Measurements from ENCODE around the gene AP1S3. TPM values are rescaled to one million over a fixed set of nuclear protein-coding genes. Genes with fewer than 3 reads are reported as not detected.

AP1S3 gene
- total RNA-seq, 4 donors from 2014 or later = 0.23 to 4.6 (median 0.54) TPM; not detected in 1

- no peaks in the 10 kb centered on the region for H3K4me1 ChIP-seq
- WGBS, 2 donors (ENCODE audit: low coverage in 1 of 2) = 70 to 81% methylated on average over 5 of the region's 5 CpGs
- ATAC-seq = no peak
- H3K4me3 ChIP-seq = no peak overlapping the region
- H3K9me3 ChIP-seq = no peaks in the 10 kb centered on the region
- no peaks in the 10 kb centered on the region for H3K36me3 ChIP-seq
- H3K27me3 ChIP-seq = no peaks in the 10 kb centered on the region
- no peak overlapping the region for H3K27ac ChIP-seq
- TF ChIP-seq POLR2A (IDR thresholded peaks at IDR 0.05) (no peak), CTCF (IDR thresholded peaks at IDR 0.05) (no peak), POLR2AphosphoS5 (IDR thresholded peaks at IDR 0.05) (no peak), EP300 (IDR thresholded peaks at IDR 0.05) (no peak)
Observed at GRCh38 chr2:223860809-223861738, 23.7 kb upstream of the AP1S3 start.

- H3K36me3 ChIP-seq = peaks cover 0 to 14% of the 10 kb centered on the region in 2 donors
- ATAC-seq = no peak
- H3K27me3 ChIP-seq = no peaks in the 10 kb centered on the region
- 81 to 100% methylated on average over 2 to 3 of the region's 3 CpGs for WGBS, 2 donors (ENCODE audit: low coverage in 1 of 2)
- no peak overlapping the region for H3K4me3 ChIP-seq
- TF ChIP-seq CTCF (IDR thresholded peaks at IDR 0.05) (no peak), POLR2A (IDR thresholded peaks at IDR 0.05) (no peak), POLR2AphosphoS5 (IDR thresholded peaks at IDR 0.05) (no peak), EP300 (IDR thresholded peaks at IDR 0.05) (no peak)
- no peak overlapping the region for H3K27ac ChIP-seq
- H3K4me1 ChIP-seq = no peaks in the 10 kb centered on the region
- no peaks in the 10 kb centered on the region for H3K9me3 ChIP-seq
Observed at GRCh38 chr2:223859070-223859469, 21.7 kb upstream of the AP1S3 start.

- no peak overlapping the region for H3K27ac ChIP-seq
- H3K9me3 ChIP-seq = no peaks in the 10 kb centered on the region
- TF ChIP-seq POLR2A (IDR thresholded peaks at IDR 0.05) (no peak), CTCF (IDR thresholded peaks at IDR 0.05) (no peak), EP300 (IDR thresholded peaks at IDR 0.05) (no peak), POLR2AphosphoS5 (IDR thresholded peaks at IDR 0.05) (no peak)
- H3K4me1 ChIP-seq = no peaks in the 10 kb centered on the region
- H3K36me3 ChIP-seq = peaks cover 0 to 19% of the 10 kb centered on the region in 2 donors
- H3K4me3 ChIP-seq = no peak overlapping the region
- no peaks in the 10 kb centered on the region for H3K27me3 ChIP-seq
- WGBS, 2 donors (ENCODE audit: low coverage in 1 of 2) = 82% methylated on average over 3 of the region's 5 CpGs; no CpG with 5 or more reads in 1 of the 2 donors
- no peak for ATAC-seq
Observed at GRCh38 chr2:223856584-223856983, 19.2 kb upstream of the AP1S3 start.

- WGBS, 2 donors (ENCODE audit: low coverage in 1 of 2) = 58 to 70% methylated on average over 2 of the region's 2 CpGs
- Histone ChIP-seq H3K36me3 (peaks cover 0 to 22% of the 10 kb centered on the region in 2 donors), H3K4me1 (no peaks in the 10 kb centered on the region), H3K27me3 (no peaks in the 10 kb centered on the region), H3K4me3 (no peak overlapping the region), H3K9me3 (no peaks in the 10 kb centered on the region), H3K27ac (no peak overlapping the region)
- no peak for ATAC-seq
- TF ChIP-seq POLR2A (IDR thresholded peaks at IDR 0.05) (no peak), CTCF (IDR thresholded peaks at IDR 0.05) (no peak), EP300 (IDR thresholded peaks at IDR 0.05) (no peak), POLR2AphosphoS5 (IDR thresholded peaks at IDR 0.05) (no peak)
Observed at GRCh38 chr2:223856021-223856420, 18.6 kb upstream of the AP1S3 start.

GRCh38 chr2:223855426-223855825, 18.0 kb upstream of the AP1S3 start:
- Histone ChIP-seq H3K27ac (no peak overlapping the region), H3K27me3 (no peaks in the 10 kb centered on the region), H3K9me3 (no peaks in the 10 kb centered on the region), H3K4me3 (no peak overlapping the region), H3K4me1 (no peaks in the 10 kb centered on the region), H3K36me3 (peaks cover 0 to 24% of the 10 kb centered on the region in 2 donors)
- TF ChIP-seq POLR2A (IDR thresholded peaks at IDR 0.05) = no peak
- no peak for TF ChIP-seq EP300 (IDR thresholded peaks at IDR 0.05)
- no peak for TF ChIP-seq POLR2AphosphoS5 (IDR thresholded peaks at IDR 0.05)
- no peak for TF ChIP-seq CTCF (IDR thresholded peaks at IDR 0.05)
- ATAC-seq = no peak
- WGBS, 2 donors (ENCODE audit: low coverage in 1 of 2) = 73 to 89% methylated on average over 4 to 5 of the region's 5 CpGs
